Astrocyte (in vitro differentiated cells and primary cell): ENCODE measurements around the gene CDK15.

ENCODE experiments used
- EZH2 ChIP-seq: IDR thresholded peaks from 2 replicates; pipeline ENCODE4 v1.6.1; 2012; ENCODE audit warnings: mild to moderate bottlenecking, low read length, inconsistent platforms; ENCODE audit not compliant: insufficient read depth
- TF ChIP-seq, protein P1 (sequence below): IDR thresholded peaks from 2 replicates; pipeline ENCODE4 v1.5.1; 2011; ENCODE audit warnings: low read depth, mild to moderate bottlenecking, inconsistent platforms, low read length, moderate library complexity; ENCODE audit not compliant: insufficient read depth

DNA sequence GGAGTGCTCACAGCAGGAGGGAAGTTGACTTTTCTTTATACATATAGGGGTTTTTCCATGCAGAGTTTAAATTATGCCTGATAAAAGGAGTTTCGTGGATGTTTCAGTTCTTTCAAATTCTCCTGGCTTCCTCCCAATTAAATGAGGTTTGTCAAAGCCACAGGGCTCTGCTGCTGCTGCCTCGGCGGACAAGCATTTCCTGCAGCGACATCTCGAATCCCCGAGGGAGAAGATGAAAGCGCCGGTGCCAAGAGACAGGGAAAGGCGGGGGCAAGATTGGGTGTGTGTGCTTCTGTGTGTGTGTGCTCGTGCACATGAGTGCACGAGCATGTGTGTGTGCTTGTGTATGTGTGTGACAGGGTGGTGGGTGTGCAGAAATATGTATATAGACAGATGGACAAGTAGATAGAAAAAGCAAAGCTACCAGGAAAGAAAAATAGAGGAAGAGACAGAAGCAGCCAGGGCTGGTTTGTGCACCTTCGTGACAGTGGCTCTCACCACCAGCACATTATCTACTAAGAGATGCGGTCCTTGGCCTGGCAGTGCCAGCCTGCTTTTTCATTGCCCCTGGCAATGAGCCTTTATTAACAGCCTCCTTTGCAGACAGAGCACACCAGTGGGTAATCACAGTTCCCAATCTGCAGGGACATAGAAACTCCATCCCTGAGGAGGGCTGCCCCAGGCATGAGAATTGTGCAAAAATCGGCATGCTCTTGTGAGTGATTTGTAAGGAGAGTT lies 76.2 kb downstream of the CDK15 start:
- TF ChIP-seq, protein P1, sequence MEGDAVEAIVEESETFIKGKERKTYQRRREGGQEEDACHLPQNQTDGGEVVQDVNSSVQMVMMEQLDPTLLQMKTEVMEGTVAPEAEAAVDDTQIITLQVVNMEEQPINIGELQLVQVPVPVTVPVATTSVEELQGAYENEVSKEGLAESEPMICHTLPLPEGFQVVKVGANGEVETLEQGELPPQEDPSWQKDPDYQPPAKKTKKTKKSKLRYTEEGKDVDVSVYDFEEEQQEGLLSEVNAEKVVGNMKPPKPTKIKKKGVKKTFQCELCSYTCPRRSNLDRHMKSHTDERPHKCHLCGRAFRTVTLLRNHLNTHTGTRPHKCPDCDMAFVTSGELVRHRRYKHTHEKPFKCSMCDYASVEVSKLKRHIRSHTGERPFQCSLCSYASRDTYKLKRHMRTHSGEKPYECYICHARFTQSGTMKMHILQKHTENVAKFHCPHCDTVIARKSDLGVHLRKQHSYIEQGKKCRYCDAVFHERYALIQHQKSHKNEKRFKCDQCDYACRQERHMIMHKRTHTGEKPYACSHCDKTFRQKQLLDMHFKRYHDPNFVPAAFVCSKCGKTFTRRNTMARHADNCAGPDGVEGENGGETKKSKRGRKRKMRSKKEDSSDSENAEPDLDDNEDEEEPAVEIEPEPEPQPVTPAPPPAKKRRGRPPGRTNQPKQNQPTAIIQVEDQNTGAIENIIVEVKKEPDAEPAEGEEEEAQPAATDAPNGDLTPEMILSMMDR: no peak
- no peak for TF ChIP-seq EZH2
